Natural killer cell (primary cell): ENCODE measurements around the gene SLCO4A1. TPM values are rescaled to one million over a fixed set of nuclear protein-coding genes. Genes with fewer than 3 reads are reported as not detected.

Experiments used
- ATAC-seq, 3 donors: fragments of 150-1000 bp in 2 of 3; fragments of 200-7000 bp in 1 of 3; cut with Tn5 transposase; 1 replicate in 1 of 3; 2 replicates in 2 of 3; pipeline ENCODE4 v1.10.0; 2021; ENCODE audit warnings: mild to moderate bottlenecking in 2 of 3, moderate library complexity in 2 of 3
- DNase-seq, 2 donors: peaks; one replicate each; pipeline versions ENCODE4 v3.0.0 to v3.0.0-alpha.2; 2013 to 2021; ENCODE audit warnings: mixed read lengths in 1 of 2
- H3K27ac ChIP-seq: one replicate; pipeline ENCODE4 v1.5.1; 2013; ENCODE audit warnings: mild to moderate bottlenecking, low read length
- H3K27me3 ChIP-seq: one replicate; pipeline ENCODE4 v1.6.1; 2013; ENCODE audit warnings: low read length; ENCODE audit not compliant: control insufficient read depth, insufficient read depth
- H3K36me3 ChIP-seq: one replicate; pipeline ENCODE4 v1.6.1; 2013; ENCODE audit warnings: low read length; ENCODE audit not compliant: control insufficient read depth, insufficient read depth
- H3K4me1 ChIP-seq: one replicate; pipeline ENCODE4 v1.6.1; 2013; ENCODE audit warnings: low read length; ENCODE audit not compliant: control insufficient read depth, insufficient read depth
- H3K4me3 ChIP-seq: one replicate; pipeline ENCODE4 v1.5.1; 2013; ENCODE audit warnings: low read length
- H3K9me3 ChIP-seq: one replicate; pipeline ENCODE4 v1.6.1; 2013; ENCODE audit warnings: low read length; ENCODE audit not compliant: control insufficient read depth, insufficient read depth
- H3K27ac Mint-ChIP-seq, 2 donors: one replicate each; pipeline ENCODE4 v1.8.0; 2022; ENCODE audit warnings: mild to moderate bottlenecking in 2 of 2, mixed read lengths in 2 of 2, moderate library complexity in 1 of 2
- H3K27me3 Mint-ChIP-seq, 2 donors: one replicate each; pipeline ENCODE4 v1.8.0; 2022; ENCODE audit warnings: low read depth in 2 of 2, mixed read lengths in 2 of 2
- H3K36me3 Mint-ChIP-seq: one replicate; pipeline ENCODE4 v1.8.0; 2022; ENCODE audit warnings: mixed read lengths
- H3K4me1 Mint-ChIP-seq, 2 donors: one replicate each; pipeline ENCODE4 v1.8.0; 2022; ENCODE audit warnings: mixed read lengths in 2 of 2
- H3K4me3 Mint-ChIP-seq: one replicate; pipeline ENCODE4 v1.8.0; 2022; ENCODE audit warnings: mild to moderate bottlenecking, moderate library complexity, mixed read lengths
- H3K9me3 Mint-ChIP-seq, 2 donors: one replicate each; pipeline ENCODE4 v1.8.0; 2022; ENCODE audit warnings: mixed read lengths in 2 of 2
- WGBS: methylation state at CpG from one replicate; pipeline ENCODE4 v1.1.7; 2013; ENCODE audit warnings: missing lambda C conversion rate; ENCODE audit not compliant: insufficient coverage; 5-methylcytosine and 5-hydroxymethylcytosine counted together
- intact Hi-C: fragments of 100-400 bp; cut with micrococcal nuclease; formaldehyde crosslinking; loops from one replicate; pipeline ENCODE4 v1.14.2; 2022
- total RNA-seq, 4 donors: library from RNA; stranded (reverse); fragments of 120-200 nt in 1 of 4; gene quantifications; one replicate each; pipeline versions ENCODE4 v1.2.3 to v1.2.4, GENCODE V29; 2013 to 2022
- TF ChIP-seq, protein P1 (sequence below): fragments of 200-600 bp; IDR thresholded peaks from one replicate; pipeline ENCODE4 v1.8.0; 2022; ENCODE audit warnings: antibody characterized with exemption

The SLCO4A1 gene
- total RNA-seq, 3 donors from 2014 or later (not counting 1 experiment from before 2014, with no cell fraction given), result 0.59 to 1.4 (median 1.1) TPM

DNA sequence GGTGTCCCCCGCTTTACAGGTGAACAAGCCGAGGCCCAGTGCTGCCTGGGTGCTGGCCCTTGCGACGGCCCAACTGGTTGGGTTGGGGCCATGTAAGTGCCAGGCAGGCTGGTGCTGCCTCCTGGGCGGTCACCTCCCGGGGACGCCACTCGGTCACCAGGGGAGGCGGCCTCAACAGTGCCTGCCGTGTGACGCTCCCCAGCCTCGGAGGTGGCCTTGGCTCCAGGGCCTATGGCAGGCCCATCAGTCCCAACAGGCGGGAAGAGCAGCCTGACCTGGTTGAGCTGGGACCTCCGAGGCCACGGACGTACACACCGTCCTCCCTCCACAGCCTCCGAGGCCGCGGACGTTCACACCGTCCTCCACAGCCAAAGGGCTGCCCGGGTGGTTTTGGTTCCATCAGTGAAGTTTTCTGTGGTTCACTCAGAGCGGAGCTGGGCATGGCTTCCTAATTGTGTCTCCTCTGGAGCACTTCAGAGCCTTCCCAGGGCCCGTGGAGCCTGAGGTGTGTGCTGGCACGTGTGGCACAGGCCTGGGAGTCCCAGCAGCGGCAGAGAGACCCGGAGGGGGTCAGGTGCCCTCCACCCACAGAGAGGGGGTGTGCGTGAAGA is 19.3 kb upstream of the SLCO4A1 start:
- no peak overlapping the region for H3K4me3 ChIP-seq
- Mint-ChIP-seq H3K27me3 (no peaks in the 10 kb centered on the region), H3K4me1 (peaks cover 33 to 36% of the 10 kb centered on the region in 2 donors), H3K9me3 (no peaks in the 10 kb centered on the region), H3K36me3 (no peaks in the 10 kb centered on the region), H3K27ac (peak overlapping the region; percentile 75 to 92), H3K4me3 (peak overlapping the region; percentile 78)
- H3K27ac ChIP-seq, result peak overlapping the region; percentile 87
- no peaks in the 10 kb centered on the region for H3K9me3 ChIP-seq
- intact Hi-C loops, result no loop called here
- ATAC-seq, result no peak
- DNase-seq, result no peak
- H3K27me3 ChIP-seq, result no peaks in the 10 kb centered on the region
- 76% methylated on average over 29 of the region's 29 CpGs for WGBS
- TF ChIP-seq, protein P1, sequence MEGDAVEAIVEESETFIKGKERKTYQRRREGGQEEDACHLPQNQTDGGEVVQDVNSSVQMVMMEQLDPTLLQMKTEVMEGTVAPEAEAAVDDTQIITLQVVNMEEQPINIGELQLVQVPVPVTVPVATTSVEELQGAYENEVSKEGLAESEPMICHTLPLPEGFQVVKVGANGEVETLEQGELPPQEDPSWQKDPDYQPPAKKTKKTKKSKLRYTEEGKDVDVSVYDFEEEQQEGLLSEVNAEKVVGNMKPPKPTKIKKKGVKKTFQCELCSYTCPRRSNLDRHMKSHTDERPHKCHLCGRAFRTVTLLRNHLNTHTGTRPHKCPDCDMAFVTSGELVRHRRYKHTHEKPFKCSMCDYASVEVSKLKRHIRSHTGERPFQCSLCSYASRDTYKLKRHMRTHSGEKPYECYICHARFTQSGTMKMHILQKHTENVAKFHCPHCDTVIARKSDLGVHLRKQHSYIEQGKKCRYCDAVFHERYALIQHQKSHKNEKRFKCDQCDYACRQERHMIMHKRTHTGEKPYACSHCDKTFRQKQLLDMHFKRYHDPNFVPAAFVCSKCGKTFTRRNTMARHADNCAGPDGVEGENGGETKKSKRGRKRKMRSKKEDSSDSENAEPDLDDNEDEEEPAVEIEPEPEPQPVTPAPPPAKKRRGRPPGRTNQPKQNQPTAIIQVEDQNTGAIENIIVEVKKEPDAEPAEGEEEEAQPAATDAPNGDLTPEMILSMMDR, result no peak
- no peaks in the 10 kb centered on the region for H3K36me3 ChIP-seq
- H3K4me1 ChIP-seq, result peaks cover 59% of the 10 kb centered on the region

DNA sequence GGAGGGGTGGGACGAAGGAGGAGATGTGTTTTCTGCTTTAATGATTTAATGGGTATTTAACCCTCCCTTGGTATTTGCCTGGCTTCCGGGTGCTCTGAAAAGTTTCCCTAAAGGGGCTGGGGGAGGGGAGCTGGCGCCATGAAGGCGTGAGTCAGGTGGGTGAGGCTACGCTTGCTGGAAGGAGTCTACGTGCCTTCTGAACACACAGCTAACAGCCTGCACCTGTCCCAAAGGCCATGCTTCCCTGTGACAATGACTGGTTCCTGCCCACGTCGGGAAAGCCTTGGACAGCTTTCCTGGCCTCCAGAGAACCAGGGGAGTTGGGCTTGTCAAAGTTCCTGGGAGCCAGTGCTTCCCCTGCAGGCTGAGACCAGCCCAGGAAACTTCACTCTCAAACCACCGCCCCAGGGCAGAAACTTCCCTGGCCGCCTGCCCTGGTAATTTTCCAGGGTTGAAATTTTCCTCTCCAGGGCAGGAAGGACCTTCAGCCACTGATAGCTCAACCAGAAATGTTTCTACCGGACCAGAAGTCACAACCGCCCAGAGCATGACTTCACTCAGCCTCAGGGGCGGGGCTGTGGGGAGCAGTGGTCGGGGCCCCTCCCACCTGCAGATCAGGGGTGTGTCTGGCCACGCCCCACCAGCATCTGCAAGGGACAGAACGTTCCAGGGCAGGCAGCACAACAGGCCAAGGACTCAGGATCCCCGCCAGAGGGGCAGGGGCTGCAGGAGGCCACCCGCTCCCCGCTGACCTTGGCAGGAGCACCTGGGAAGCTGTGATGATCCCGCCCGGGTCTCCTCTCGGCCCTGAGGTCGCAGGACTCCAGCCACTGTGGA is 18.6 kb upstream of the SLCO4A1 start:
- H3K27me3 Mint-ChIP-seq, result no peaks in the 10 kb centered on the region
- peak; percentile 85 to 93 (median 87) for ATAC-seq
- no peaks in the 10 kb centered on the region for H3K9me3 Mint-ChIP-seq
- Histone ChIP-seq H3K27ac (peak overlapping the region; percentile 87), H3K4me1 (peaks cover 59% of the 10 kb centered on the region), H3K9me3 (no peaks in the 10 kb centered on the region), H3K27me3 (no peaks in the 10 kb centered on the region), H3K4me3 (peak overlapping the region; percentile 19), H3K36me3 (no peaks in the 10 kb centered on the region)
- intact Hi-C loops, result no loop called here
- TF ChIP-seq, protein P1, result no peak
- peak; percentile 74 to 86 for DNase-seq
- H3K36me3 Mint-ChIP-seq, result no peaks in the 10 kb centered on the region
- H3K4me3 Mint-ChIP-seq, result peak overlapping the region; percentile 78
- WGBS, result 21% methylated on average over 23 of the region's 23 CpGs
- H3K4me1 Mint-ChIP-seq, result peaks cover 29 to 30% of the 10 kb centered on the region in 2 donors
- H3K27ac Mint-ChIP-seq, result peak overlapping the region; percentile 75 to 92

- Mint-ChIP-seq H3K36me3 (no peaks in the 10 kb centered on the region), H3K27me3 (no peaks in the 10 kb centered on the region), H3K9me3 (no peaks in the 10 kb centered on the region), H3K27ac (peak overlapping the region; percentile 75 to 92), H3K4me3 (peak overlapping the region; percentile 78), H3K4me1 (peaks cover 25% of the 10 kb centered on the region in 2 donors)
- 45% methylated on average over 9 of the region's 9 CpGs for WGBS
- Histone ChIP-seq H3K4me3 (no peak overlapping the region), H3K27ac (peak overlapping the region; percentile 87), H3K4me1 (peaks cover 55% of the 10 kb centered on the region), H3K27me3 (no peaks in the 10 kb centered on the region), H3K36me3 (no peaks in the 10 kb centered on the region), H3K9me3 (no peaks in the 10 kb centered on the region)
- ATAC-seq, result peak in 2 of 3 donors; percentile 3 to 42
- DNase-seq, result no peak
- intact Hi-C loops, result no loop called here
- TF ChIP-seq, protein P1, result no peak
These were observed 18.0 kb upstream of the SLCO4A1 start for GRCh38 chr20:62624325-62624690.
